ENCODE measurements around the gene CA5B. TPM values are rescaled to one million over a fixed set of nuclear protein-coding genes. Genes with fewer than 3 reads are reported as not detected.
A peak's percentile ranks its signal among the peaks of the same experiment; 100 is the strongest.
"Not testable (repeated sequence)": the region's sequence is repeated elsewhere in the genome, so short reads cannot be mapped to it uniquely, and the experiment has no call there.

CA5B gene
- total RNA-seq, 1 donor from 2014 or later = 5.2 TPM

GRCh38 chrX:15751155-15751819, 13.2 kb downstream of the CA5B start:
- no peaks in the 10 kb centered on the region for H3K9me3 Mint-ChIP-seq
- H3K4me1 Mint-ChIP-seq (ENCODE audit: low read depth) = peaks cover 46% of the 10 kb centered on the region
- peak; percentile 13 for DNase-seq (ENCODE audit: low spot score)
- H3K36me3 Mint-ChIP-seq (ENCODE audit: low read depth) = peaks cover 26% of the 10 kb centered on the region
- no peaks in the 10 kb centered on the region for H3K27me3 Mint-ChIP-seq (ENCODE audit: low read depth)
- intact Hi-C loops (cut with micrococcal nuclease) = loop anchor here (5.0 to 10.0 kb wide), 3 partner anchors 41 to 964 kb away; partner anchors contain the start of genes CTPS2, SYAP1 and ZRSR2
- peak overlapping the region; percentile 96 for H3K27ac Mint-ChIP-seq
- H3K4me3 Mint-ChIP-seq (ENCODE audit: low read depth) = peak overlapping the region; percentile 58

- H3K9me3 Mint-ChIP-seq = no peaks in the 10 kb centered on the region
- H3K27me3 Mint-ChIP-seq (ENCODE audit: low read depth) = no peaks in the 10 kb centered on the region
- peaks cover 19% of the 10 kb centered on the region for H3K36me3 Mint-ChIP-seq (ENCODE audit: low read depth)
- intact Hi-C loops (cut with micrococcal nuclease) = loop anchor here (10.0 kb wide), 1 partner anchor 960 kb away; the partner anchor contains the start of genes CTPS2 and SYAP1
- no peak overlapping the region for H3K4me3 Mint-ChIP-seq (ENCODE audit: low read depth)
- no peak overlapping the region for H3K27ac Mint-ChIP-seq
- peaks cover 46% of the 10 kb centered on the region for H3K4me1 Mint-ChIP-seq (ENCODE audit: low read depth)
- DNase-seq (ENCODE audit: low spot score) = no peak
Observed at GRCh38 chrX:15755091-15755490, 17.0 kb downstream of the CA5B start.

- Mint-ChIP-seq H3K36me3 (ENCODE audit: low read depth) (peaks cover 12% of the 10 kb centered on the region), H3K27ac (peak overlapping the region; percentile 63), H3K4me1 (ENCODE audit: low read depth) (peaks cover 38% of the 10 kb centered on the region), H3K4me3 (ENCODE audit: low read depth) (no peak overlapping the region), H3K9me3 (no peaks in the 10 kb centered on the region), H3K27me3 (ENCODE audit: low read depth) (no peaks in the 10 kb centered on the region)
- intact Hi-C loops (cut with micrococcal nuclease) = loop anchor here (10.0 kb wide), 1 partner anchor 957 kb away; the partner anchor contains the start of genes CTPS2 and SYAP1
- DNase-seq (ENCODE audit: low spot score) = no peak
Observed at GRCh38 chrX:15758140-15758539, 20.1 kb downstream of the CA5B start.

- H3K27me3 Mint-ChIP-seq (ENCODE audit: low read depth); DNase-seq (ENCODE audit: low spot score); H3K9me3 Mint-ChIP-seq: not testable (repeated sequence)
- Mint-ChIP-seq H3K36me3 (ENCODE audit: low read depth) (peaks cover 11% of the 10 kb centered on the region), H3K4me3 (ENCODE audit: low read depth) (peak overlapping the region; percentile 26), H3K27ac (peak overlapping the region; percentile 87), H3K4me1 (ENCODE audit: low read depth) (peaks cover 30% of the 10 kb centered on the region)
- intact Hi-C loops (cut with micrococcal nuclease) = loop anchor here (2.0 to 10.0 kb wide), 5 partner anchors 57 to 955 kb away; partner anchors contain the start of genes AP1S2, CTPS2 and SYAP1
Observed at GRCh38 chrX:15759886-15760285, 21.8 kb downstream of the CA5B start.

- Mint-ChIP-seq H3K4me1 (ENCODE audit: low read depth) (peaks cover 26% of the 10 kb centered on the region), H3K9me3 (no peaks in the 10 kb centered on the region), H3K4me3 (ENCODE audit: low read depth) (no peak overlapping the region), H3K27ac (peak overlapping the region; percentile 77), H3K36me3 (ENCODE audit: low read depth) (peaks cover 5% of the 10 kb centered on the region), H3K27me3 (ENCODE audit: low read depth) (no peaks in the 10 kb centered on the region)
- no peak for DNase-seq (ENCODE audit: low spot score)
- intact Hi-C loops (cut with micrococcal nuclease) = loop anchor here (2.0 to 10.0 kb wide), 4 partner anchors 55 to 211 kb away; partner anchors contain the start of gene AP1S2
Observed at GRCh38 chrX:15761564-15762191, 23.6 kb downstream of the CA5B start.

GRCh38 chrX:15769300-15769954, 31.4 kb downstream of the CA5B start:
- Mint-ChIP-seq H3K36me3 (ENCODE audit: low read depth) (peaks cover 27% of the 10 kb centered on the region), H3K27ac (no peak overlapping the region)
- intact Hi-C loops (cut with micrococcal nuclease) = loop anchor here (5.0 to 10.0 kb wide), 2 partner anchors 85 to 443 kb away; partner anchors contain the start of gene AP1S2

GRCh38 chrX:15781961-15782699, 44.1 kb downstream of the CA5B start:
- Mint-ChIP-seq H3K4me3 (ENCODE audit: low read depth) (peak overlapping the region; percentile 77), H3K36me3 (ENCODE audit: low read depth) (peaks cover 16% of the 10 kb centered on the region), H3K27me3 (ENCODE audit: low read depth) (no peaks in the 10 kb centered on the region), H3K27ac (peak overlapping the region; percentile 94), H3K4me1 (ENCODE audit: low read depth) (peaks cover 9% of the 10 kb centered on the region), H3K9me3 (no peaks in the 10 kb centered on the region)
- DNase-seq (ENCODE audit: low spot score) = no peak
- intact Hi-C loops (cut with micrococcal nuclease) = no loop called here

More at GRCh38 chrX:15769300-15769954, 31.4 kb downstream of the CA5B start:
- no peak overlapping the region for H3K4me3 Mint-ChIP-seq (ENCODE audit: low read depth)
- no peaks in the 10 kb centered on the region for H3K9me3 Mint-ChIP-seq
- H3K4me1 Mint-ChIP-seq (ENCODE audit: low read depth) = peaks cover 8% of the 10 kb centered on the region
- DNase-seq (ENCODE audit: low spot score) = no peak
- no peaks in the 10 kb centered on the region for H3K27me3 Mint-ChIP-seq (ENCODE audit: low read depth)

GRCh38 chrX:15785176-15785750, 47.2 kb downstream of the CA5B start:
- DNase-seq (ENCODE audit: low spot score) = no peak
- no peak overlapping the region for H3K4me3 Mint-ChIP-seq (ENCODE audit: low read depth)
- H3K36me3 Mint-ChIP-seq (ENCODE audit: low read depth) = peaks cover 12% of the 10 kb centered on the region
- no peaks in the 10 kb centered on the region for H3K9me3 Mint-ChIP-seq
- no peak overlapping the region for H3K27ac Mint-ChIP-seq
- intact Hi-C loops (cut with micrococcal nuclease) = no loop called here
- peaks cover 4% of the 10 kb centered on the region for H3K4me1 Mint-ChIP-seq (ENCODE audit: low read depth)
- no peaks in the 10 kb centered on the region for H3K27me3 Mint-ChIP-seq (ENCODE audit: low read depth)

- Mint-ChIP-seq H3K36me3 (ENCODE audit: low read depth) (peaks cover 12% of the 10 kb centered on the region), H3K9me3 (no peaks in the 10 kb centered on the region), H3K4me3 (ENCODE audit: low read depth) (no peak overlapping the region), H3K4me1 (ENCODE audit: low read depth) (peaks cover 4% of the 10 kb centered on the region), H3K27ac (no peak overlapping the region), H3K27me3 (ENCODE audit: low read depth) (no peaks in the 10 kb centered on the region)
- intact Hi-C loops (cut with micrococcal nuclease) = no loop called here
- no peak for DNase-seq (ENCODE audit: low spot score)
Observed at GRCh38 chrX:15786915-15787314, 48.8 kb downstream of the CA5B start.

- no peaks in the 10 kb centered on the region for H3K9me3 Mint-ChIP-seq
- intact Hi-C loops (cut with micrococcal nuclease) = loop anchor here (1.0 to 5.0 kb wide), 5 partner anchors 27 to 115 kb away; partner anchors contain the start of genes AP1S2 and CA5B
- H3K4me1 Mint-ChIP-seq (ENCODE audit: low read depth) = peaks cover 12% of the 10 kb centered on the region
- peaks cover 21% of the 10 kb centered on the region for H3K36me3 Mint-ChIP-seq (ENCODE audit: low read depth)
- no peak within 1 kb of the TSS for H3K27ac Mint-ChIP-seq
- no peak within 1 kb of the TSS for H3K4me3 Mint-ChIP-seq (ENCODE audit: low read depth)
- DNase-seq (ENCODE audit: low spot score) = peak; percentile 83
- no peaks in the 10 kb centered on the region for H3K27me3 Mint-ChIP-seq (ENCODE audit: low read depth)
Observed at GRCh38 chrX:15789979-15790768, 52.1 kb downstream of the CA5B start, which contains the start of gene ZRSR2. TSS of gene ZRSR2 (plus strand) at chrX:15790484. CDS start at chrX:15790496, 12 bp downstream.

- H3K27me3 Mint-ChIP-seq (ENCODE audit: low read depth) = no peaks in the 10 kb centered on the region
- DNase-seq (ENCODE audit: low spot score) = no peak
Observed at GRCh38 chrX:15790769-15791290, 52.8 kb downstream of the CA5B start.

More at GRCh38 chrX:15790769-15791290, 52.8 kb downstream of the CA5B start:
- Mint-ChIP-seq H3K4me1 (ENCODE audit: low read depth) (peaks cover 13% of the 10 kb centered on the region), H3K4me3 (ENCODE audit: low read depth) (no peak overlapping the region), H3K27ac (no peak overlapping the region), H3K36me3 (ENCODE audit: low read depth) (peaks cover 23% of the 10 kb centered on the region), H3K9me3 (no peaks in the 10 kb centered on the region)
- intact Hi-C loops (cut with micrococcal nuclease) = loop anchor here (1.0 to 5.0 kb wide), 5 partner anchors 26 to 116 kb away; partner anchors contain the start of genes AP1S2 and CA5B
